ACC112 (cell line): ENCODE measurements around the gene TNKS2.
A peak's percentile ranks its signal among the peaks of the same experiment; 100 is the strongest.

Experiments used
- H2AFZ ChIP-seq: fragments of 200-600 bp; sonication (generic); one replicate; pipeline ENCODE4 v1.6.0; 2017; ENCODE audit warnings: antibody characterized with exemption, low read length; ENCODE audit not compliant: unreplicated experiment
- H3K27ac ChIP-seq: fragments of 200-600 bp; sonication (generic); 2 replicates; pipeline ENCODE4 v1.5.1; 2014; ENCODE audit warnings: low read depth, mild to moderate bottlenecking, antibody characterized with exemption, low read length, moderate library complexity
- H3K27me3 ChIP-seq: fragments of 200-600 bp; sonication (generic); 2 replicates; pipeline ENCODE4 v1.6.1; 2014; ENCODE audit warnings: mild to moderate bottlenecking, antibody characterized with exemption, low read length, moderate library complexity, mixed read lengths; ENCODE audit not compliant: insufficient read depth
- H3K36me3 ChIP-seq: fragments of 200-600 bp; sonication (generic); 2 replicates; pipeline ENCODE4 v1.6.1; 2016; ENCODE audit warnings: mild to moderate bottlenecking, antibody characterized with exemption, low read length, moderate library complexity, mixed read lengths; ENCODE audit not compliant: insufficient read depth
- H3K4me1 ChIP-seq: fragments of 200-600 bp; sonication (generic); one replicate; pipeline ENCODE4 v1.6.1; 2016; ENCODE audit warnings: low read length, mixed read lengths; ENCODE audit not compliant: insufficient read depth, unreplicated experiment, control insufficient read depth
- H3K4me3 ChIP-seq: fragments of 200-600 bp; sonication (generic); 2 replicates; pipeline ENCODE4 v1.5.1; 2014; ENCODE audit warnings: mild to moderate bottlenecking, low read depth, low read length
- H3K79me2 ChIP-seq: fragments of 200-600 bp; sonication (generic); one replicate; pipeline ENCODE4 v1.6.0; 2016; ENCODE audit warnings: low read length; ENCODE audit not compliant: control insufficient read depth, unreplicated experiment, insufficient read depth

The TNKS2 gene

DNA sequence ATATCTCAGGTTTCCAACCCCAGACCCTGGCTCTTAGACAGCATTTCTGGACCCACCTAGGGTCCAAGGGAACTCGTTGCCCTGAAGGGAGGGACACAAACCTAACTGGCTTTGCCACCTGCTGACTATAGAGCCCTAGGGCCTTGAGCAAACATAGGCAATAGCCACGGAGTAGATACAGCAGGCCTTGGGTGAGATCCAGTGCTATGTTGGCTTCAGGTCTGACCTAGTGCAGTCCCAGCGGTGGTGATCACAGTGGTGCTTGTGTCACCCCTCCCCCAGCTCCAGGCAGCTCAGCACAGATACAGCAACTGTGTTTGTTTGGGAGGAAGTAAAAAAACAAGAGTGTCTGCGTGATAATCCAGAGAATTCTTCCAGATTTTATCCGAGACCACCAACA lies 9.7 kb upstream of the TNKS2 start:
- Histone ChIP-seq H2AFZ (no peak overlapping the region), H3K36me3 (no peaks in the 10 kb centered on the region), H3K27me3 (no peaks in the 10 kb centered on the region), H3K79me2 (no peaks in the 10 kb centered on the region), H3K4me3 (no peak overlapping the region), H3K4me1 (no peaks in the 10 kb centered on the region), H3K27ac (no peak overlapping the region)

DNA sequence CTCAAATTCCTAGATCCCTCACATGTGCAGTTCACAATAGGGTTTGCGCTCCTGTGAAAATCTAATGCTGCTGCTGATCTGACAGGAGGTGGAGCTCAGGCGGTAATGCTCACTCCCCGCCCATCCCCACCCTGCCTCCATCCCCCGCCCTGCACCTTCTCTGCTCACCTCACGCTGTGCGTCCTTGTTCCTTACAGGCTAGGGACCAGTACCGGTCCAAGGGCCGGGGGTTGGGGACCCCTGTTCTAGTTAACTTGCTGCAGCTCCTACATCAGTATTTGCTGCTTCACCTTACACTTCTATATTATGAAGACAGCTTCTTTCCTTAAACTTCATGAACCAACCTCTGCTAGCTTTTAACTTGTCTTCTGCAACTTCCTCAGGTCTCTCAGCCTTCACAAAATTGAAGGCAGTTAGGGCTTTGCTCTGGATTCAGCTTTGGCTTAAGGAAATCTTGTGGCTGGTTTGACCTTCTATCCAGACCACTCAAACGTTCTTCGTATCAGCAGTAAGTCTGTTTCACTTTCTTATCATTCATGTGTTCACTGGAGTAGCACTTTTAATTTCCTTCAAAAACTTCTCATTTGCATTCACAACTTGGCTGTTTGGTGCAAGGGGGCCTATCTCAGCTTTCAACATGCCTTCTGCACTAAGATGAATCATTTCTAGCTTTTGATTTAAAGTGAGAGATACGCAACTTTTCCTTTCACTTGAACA lies 1.7 kb upstream of the TNKS2 start:
- Histone ChIP-seq H3K36me3 (no peaks in the 10 kb centered on the region), H3K4me1 (peaks cover 18% of the 10 kb centered on the region), H3K27ac (peak overlapping the region; percentile 70; the same call in 1 of the 2 replicates), H3K27me3 (no peaks in the 10 kb centered on the region), H3K79me2 (peaks cover 38% of the 10 kb centered on the region), H3K4me3 (peak overlapping the region; percentile 96), H2AFZ (peak overlapping the region; percentile 93)

- Histone ChIP-seq H2AFZ (peak overlapping the region; percentile 98), H3K4me3 (peak overlapping the region; percentile 96)
Measured at GRCh38 chr10:91797048-91797690, 1.1 kb upstream of the TNKS2 start.

DNA sequence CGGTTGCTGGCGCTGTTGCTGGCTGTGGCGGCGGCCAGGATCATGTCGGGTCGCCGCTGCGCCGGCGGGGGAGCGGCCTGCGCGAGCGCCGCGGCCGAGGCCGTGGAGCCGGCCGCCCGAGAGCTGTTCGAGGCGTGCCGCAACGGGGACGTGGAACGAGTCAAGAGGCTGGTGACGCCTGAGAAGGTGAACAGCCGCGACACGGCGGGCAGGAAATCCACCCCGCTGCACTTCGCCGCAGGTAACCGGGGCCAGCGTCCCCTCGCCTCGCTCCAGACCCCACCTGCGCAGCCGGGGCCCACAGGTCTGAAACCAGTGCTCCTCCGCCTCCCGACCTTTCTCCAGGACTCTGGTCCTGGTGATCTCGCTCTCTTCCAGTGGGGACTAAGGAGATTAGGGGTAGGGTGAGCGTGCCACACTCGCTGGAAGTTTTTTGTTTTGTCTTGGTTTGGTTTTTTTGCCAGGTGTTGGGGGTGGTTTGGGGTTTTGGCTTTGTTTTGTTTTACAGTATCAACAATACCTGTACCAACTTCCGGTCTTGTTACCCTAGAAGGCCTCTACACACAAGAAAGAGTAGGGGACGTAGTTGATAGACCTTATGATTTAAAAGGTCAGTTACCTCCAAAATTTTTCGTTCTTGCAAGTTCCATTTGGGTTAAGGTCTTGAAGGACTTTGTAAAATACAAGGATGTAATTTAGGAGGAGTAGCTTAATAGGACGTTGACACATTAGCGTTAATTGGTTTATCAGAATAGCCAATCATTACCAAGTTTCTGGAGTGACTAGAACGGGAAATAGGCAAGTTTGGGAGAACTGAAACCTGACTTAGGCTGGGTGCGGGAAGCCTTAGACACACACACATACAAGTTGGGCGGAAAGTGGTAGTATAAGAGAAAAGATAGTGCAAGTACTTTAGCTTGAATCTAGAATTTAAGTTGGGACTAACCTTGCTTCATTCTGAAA lies 704 bp downstream of the TNKS2 start:
- peaks cover 17% of the 10 kb centered on the region; the same call in 1 of the 2 replicates for H3K36me3 ChIP-seq
- H3K79me2 ChIP-seq = peaks cover 62% of the 10 kb centered on the region
- peak overlapping the region; percentile 96 for H3K4me3 ChIP-seq
- peak overlapping the region; percentile 70 for H3K27ac ChIP-seq
- no peaks in the 10 kb centered on the region for H3K27me3 ChIP-seq
- H2AFZ ChIP-seq = peak overlapping the region; percentile 76
- H3K4me1 ChIP-seq = peaks cover 18% of the 10 kb centered on the region

More at GRCh38 chr10:91797048-91797690, 1.1 kb upstream of the TNKS2 start:
- Histone ChIP-seq H3K36me3 (0 out of 2 replicates have a peak, but pooled peaks cover 1% of the 10 kb centered on the region), H3K4me1 (peaks cover 18% of the 10 kb centered on the region), H3K79me2 (peaks cover 44% of the 10 kb centered on the region), H3K27ac (peak overlapping the region; percentile 70), H3K27me3 (no peaks in the 10 kb centered on the region)

- peaks cover 17% of the 10 kb centered on the region; the same call in 1 of the 2 replicates for H3K36me3 ChIP-seq
- peaks cover 18% of the 10 kb centered on the region for H3K4me1 ChIP-seq
- H3K27me3 ChIP-seq = no peaks in the 10 kb centered on the region
- H2AFZ ChIP-seq = no peak overlapping the region
- H3K79me2 ChIP-seq = peaks cover 68% of the 10 kb centered on the region
- H3K4me3 ChIP-seq = peak overlapping the region; percentile 96
- peak overlapping the region; percentile 25; the same call in 1 of the 2 replicates for H3K27ac ChIP-seq
Measured at GRCh38 chr10:91799612-91799975, 1.4 kb downstream of the TNKS2 start.

- Histone ChIP-seq H3K27me3 (no peaks in the 10 kb centered on the region), H3K27ac (no peak overlapping the region), H3K79me2 (peaks cover 70% of the 10 kb centered on the region), H3K36me3 (peaks cover 17% of the 10 kb centered on the region; the same call in 1 of the 2 replicates), H3K4me1 (peaks cover 19% of the 10 kb centered on the region), H3K4me3 (peak overlapping the region; percentile 96), H2AFZ (no peak overlapping the region)
Measured at GRCh38 chr10:91800182-91800581, 2.0 kb downstream of the TNKS2 start.

- no peak overlapping the region for H3K27ac ChIP-seq
- peaks cover 24% of the 10 kb centered on the region for H3K4me1 ChIP-seq
- peak overlapping the region; percentile 96 for H3K4me3 ChIP-seq
- H3K79me2 ChIP-seq = peaks cover 74% of the 10 kb centered on the region
- no peak overlapping the region for H2AFZ ChIP-seq
- H3K27me3 ChIP-seq = no peaks in the 10 kb centered on the region
- peaks cover 17% of the 10 kb centered on the region; the same call in 1 of the 2 replicates for H3K36me3 ChIP-seq
Measured at GRCh38 chr10:91800756-91801155, 2.5 kb downstream of the TNKS2 start.

DNA sequence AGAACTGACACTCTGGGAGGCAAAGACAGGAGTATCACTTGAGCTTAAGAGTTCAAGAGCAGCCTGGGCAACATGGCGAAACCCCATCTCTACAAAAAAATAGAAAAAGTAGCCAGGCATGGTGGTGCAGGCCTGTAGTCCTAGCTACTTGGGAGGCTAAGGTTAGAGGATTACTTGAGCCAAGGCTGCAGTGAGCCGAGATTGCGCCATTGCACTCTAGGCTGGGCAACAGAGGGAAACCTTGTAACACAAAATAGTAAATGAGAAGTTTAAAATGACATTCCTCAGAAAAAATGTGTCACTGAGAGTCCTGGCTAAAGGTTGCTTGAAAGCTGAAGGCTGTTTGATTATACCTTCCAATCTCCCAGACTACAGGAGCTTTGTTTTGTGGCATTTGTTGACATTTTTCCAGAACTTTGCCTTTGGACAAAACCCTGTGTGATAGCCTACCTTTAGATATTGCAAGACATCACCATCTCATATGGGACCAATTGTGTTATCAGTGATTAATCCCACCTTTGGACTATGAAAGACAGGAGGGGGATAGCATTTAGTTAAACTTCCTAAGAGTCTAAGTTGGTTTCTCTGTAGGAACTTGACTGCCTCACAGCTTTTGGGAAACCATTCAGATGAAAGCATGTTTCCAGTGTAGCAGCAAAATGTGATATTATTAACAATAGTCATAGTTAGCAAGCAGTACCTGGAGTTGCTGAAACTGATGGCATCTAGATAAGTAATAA lies 5.3 kb downstream of the TNKS2 start:
- peaks cover 73% of the 10 kb centered on the region for H3K79me2 ChIP-seq
- no peaks in the 10 kb centered on the region for H3K27me3 ChIP-seq
- H3K36me3 ChIP-seq = peaks cover 17% of the 10 kb centered on the region; the same call in 1 of the 2 replicates
- no peak overlapping the region for H2AFZ ChIP-seq
- peaks cover 15% of the 10 kb centered on the region for H3K4me1 ChIP-seq
- H3K27ac ChIP-seq = no peak overlapping the region
- no peak overlapping the region for H3K4me3 ChIP-seq

GRCh38 chr10:91804126-91804510 lies 5.9 kb downstream of the TNKS2 start:
- Histone ChIP-seq H3K36me3 (peaks cover 17% of the 10 kb centered on the region; the same call in 1 of the 2 replicates), H3K4me3 (no peak overlapping the region), H2AFZ (no peak overlapping the region), H3K79me2 (peaks cover 71% of the 10 kb centered on the region), H3K27me3 (no peaks in the 10 kb centered on the region), H3K4me1 (peaks cover 15% of the 10 kb centered on the region), H3K27ac (no peak overlapping the region)
